Myocyte (in vitro differentiated cells): ENCODE data around the gene AREG. TPM values are rescaled to one million over a fixed set of nuclear protein-coding genes. Genes with fewer than 3 reads are reported as not detected.

Experiments
- DNase-seq: peaks from one replicate; pipeline ENCODE4 v3.0.0-alpha.2; 2012; ENCODE audit warnings: low read depth
- total RNA-seq: library from RNA; depleted of rRNA; stranded (reverse); fragments of >200 nt; gene quantifications from 2 replicates; pipeline ENCODE4 v1.2.3, GENCODE V29; 2014

AREG gene
- total RNA-seq, 1 donor from 2014 or later, result not detected

- DNase-seq, result no peak
Measured at GRCh38 chr4:74504212-74504611, 59.3 kb downstream of the AREG start.

Other genes starting within 250 kb of the AREG start
- gene EPGN, start 136.7 kb upstream of the AREG start, total RNA-seq, result 0.42 TPM in 1 of 2 replicates, not detected in the other
- 0.05 TPM in 1 of 2 replicates, not detected in the other for gene EREG, start 80.0 kb upstream of the AREG start, total RNA-seq